Activated CD4-positive, CD25-positive, alpha-beta regulatory T cell treated with anti-CD3 and anti-CD28 coated beads, Interleukin-2, amount 50 U/mL, for 24 hours (primary cell): Measurements from ENCODE around the gene RFTN2.
"Not testable (repeated sequence)": the region's sequence is repeated elsewhere in the genome, so short reads cannot be mapped to it uniquely, and the experiment has no call there.

Experiments used
- ATAC-seq, 2 donors: fragments of 150-1000 bp; cut with Tn5 transposase; one replicate each; pipeline ENCODE4 v1.10.0; 2021; ENCODE audit warnings: mild to moderate bottlenecking in 1 of 2, moderate library complexity in 1 of 2

The RFTN2 gene

GRCh38 chr2:197674591-197674990 is 796 bp downstream of the RFTN2 start:
- ATAC-seq = no peak

DNA sequence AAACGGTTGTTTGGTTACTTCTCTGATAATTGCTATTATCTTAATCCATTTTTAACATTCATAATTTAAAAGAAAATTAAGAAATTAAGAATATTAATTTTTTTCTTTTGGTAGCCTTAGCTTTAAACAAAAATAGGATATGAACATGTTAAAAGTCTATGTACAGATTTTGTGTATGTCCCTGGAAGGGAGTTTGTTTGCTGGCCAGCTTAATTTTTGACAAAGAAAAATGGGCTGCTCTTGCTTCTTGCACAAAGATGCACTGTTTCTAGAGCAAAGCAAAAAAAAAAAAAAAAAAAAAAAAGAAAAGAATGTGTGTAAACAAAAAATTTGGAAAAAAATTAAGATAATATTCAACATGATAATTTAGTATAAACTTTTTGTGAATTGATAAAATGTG is 1.3 kb downstream of the RFTN2 start:
- no peak for ATAC-seq

DNA sequence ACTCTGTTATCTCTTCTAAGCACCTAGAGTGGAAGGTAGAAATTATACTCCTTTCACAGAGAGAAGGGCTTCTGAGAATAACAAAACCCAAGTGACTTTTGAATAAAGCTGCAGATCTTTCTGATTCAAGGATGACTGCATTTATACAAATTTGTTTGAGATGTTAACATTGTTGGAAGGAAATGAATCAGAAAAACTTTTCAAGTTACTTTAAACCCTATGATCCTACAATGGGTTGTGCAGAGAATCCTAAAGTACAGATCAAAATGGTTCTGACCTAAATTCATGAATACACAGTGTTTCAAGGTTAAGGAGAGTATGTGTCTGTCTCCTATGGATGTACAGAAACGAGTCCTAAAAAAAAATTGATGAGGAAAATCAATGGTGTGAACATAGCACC is 1.8 kb downstream of the RFTN2 start:
- ATAC-seq = no peak

- ATAC-seq = no peak
Observed at GRCh38 chr2:197673106-197673505, 2.3 kb downstream of the RFTN2 start.

- no peak for ATAC-seq
Observed at GRCh38 chr2:197672371-197672893, 3.0 kb downstream of the RFTN2 start.

DNA sequence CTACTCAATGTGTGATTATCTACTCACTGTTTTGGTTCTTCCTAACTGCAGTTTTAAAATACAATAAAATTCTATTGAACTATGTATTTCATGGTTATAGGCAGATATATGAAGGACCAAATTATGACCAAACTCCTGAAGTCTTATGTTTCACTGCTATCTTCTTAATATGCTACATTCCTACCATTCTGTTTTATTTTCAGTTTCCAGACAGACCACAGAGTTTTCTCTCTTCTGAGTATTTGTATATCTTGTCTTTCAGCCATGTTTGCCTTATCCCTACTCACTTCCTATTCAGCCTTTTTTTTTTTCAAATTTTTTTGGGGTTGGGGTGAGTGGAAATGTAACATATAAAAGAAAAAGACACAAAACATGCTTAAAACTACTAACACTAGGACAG is 6.3 kb downstream of the RFTN2 start:
- ATAC-seq = no peak

DNA sequence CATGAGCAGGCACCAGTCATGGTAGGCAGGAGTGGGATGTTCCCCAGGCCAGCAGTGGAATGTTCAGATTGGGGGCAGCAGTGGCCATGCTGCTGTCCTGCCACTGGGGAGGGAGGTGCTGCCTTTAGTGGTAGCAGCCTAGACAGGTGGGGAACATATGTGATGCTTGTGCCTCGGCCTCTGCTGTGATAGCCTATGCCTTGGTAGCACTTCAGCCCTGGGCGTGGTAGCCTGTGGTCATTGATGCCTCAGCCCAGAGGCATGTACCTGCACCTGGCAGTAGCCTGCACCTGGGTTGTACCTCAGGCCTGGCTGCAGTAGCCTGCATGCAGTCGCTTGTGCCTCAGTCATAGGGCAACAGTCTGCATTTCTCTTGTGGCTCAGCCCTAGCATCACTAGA is 7.1 kb downstream of the RFTN2 start:
- no peak for ATAC-seq

- no peak for ATAC-seq
Observed at GRCh38 chr2:197666277-197666676, 9.1 kb downstream of the RFTN2 start.

DNA sequence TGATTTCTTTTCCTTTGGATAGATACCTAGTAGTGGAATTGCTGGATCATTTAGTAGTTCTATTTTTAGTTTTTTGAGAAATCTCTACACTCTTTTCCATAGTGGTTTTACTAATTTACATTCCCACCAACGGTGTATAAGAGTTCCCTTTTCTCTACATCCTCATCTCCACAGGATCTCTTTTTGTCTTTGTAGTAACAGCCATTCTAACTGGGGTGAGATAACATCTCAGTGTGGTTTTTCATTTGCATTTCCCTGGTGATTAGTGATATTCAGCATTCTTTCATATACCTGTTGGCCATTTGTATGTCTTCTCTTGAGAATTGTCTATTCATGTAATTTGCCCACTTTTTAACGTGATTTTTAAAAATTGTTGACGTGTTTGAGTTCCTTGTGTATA is 13.8 kb downstream of the RFTN2 start:
- no peak for ATAC-seq

- ATAC-seq = no peak
Observed at GRCh38 chr2:197657562-197657961, 17.8 kb downstream of the RFTN2 start.

GRCh38 chr2:197647961-197648690 is 27.3 kb downstream of the RFTN2 start:
- ATAC-seq = no peak

GRCh38 chr2:197641666-197642065 is 33.7 kb downstream of the RFTN2 start:
- no peak for ATAC-seq

DNA sequence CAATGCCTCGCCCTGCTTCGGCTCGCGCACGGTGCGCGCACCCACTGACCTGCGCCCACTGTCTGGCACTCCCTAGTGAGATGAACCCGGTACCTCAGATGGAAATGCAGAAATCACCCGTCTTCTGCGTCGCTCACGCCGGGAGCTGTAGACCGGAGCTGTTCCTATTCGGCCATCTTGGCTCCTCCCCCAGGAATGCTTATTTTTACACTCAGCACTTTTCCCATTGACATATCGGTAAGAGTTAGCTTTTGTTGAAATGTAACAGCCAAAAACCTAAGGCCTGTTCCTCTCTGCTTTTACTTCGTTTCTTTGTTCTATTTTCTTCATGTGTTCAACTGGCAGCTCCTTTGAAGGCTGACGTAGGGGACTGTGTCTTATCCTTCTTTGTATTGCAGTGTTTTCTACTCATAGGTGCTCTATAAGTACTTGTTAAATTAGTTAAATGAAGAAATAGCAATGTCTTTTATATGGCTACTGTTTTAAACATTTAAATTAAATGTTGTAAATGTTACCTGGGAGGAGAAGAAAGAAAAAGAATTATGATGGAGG is 34.7 kb downstream of the RFTN2 start:
- ATAC-seq = not testable (repeated sequence)

GRCh38 chr2:197633109-197633657 is 42.2 kb downstream of the RFTN2 start:
- no peak for ATAC-seq

GRCh38 chr2:197628043-197628500 is 47.3 kb downstream of the RFTN2 start:
- no peak for ATAC-seq

GRCh38 chr2:197626965-197627625 is 48.3 kb downstream of the RFTN2 start:
- no peak for ATAC-seq

DNA sequence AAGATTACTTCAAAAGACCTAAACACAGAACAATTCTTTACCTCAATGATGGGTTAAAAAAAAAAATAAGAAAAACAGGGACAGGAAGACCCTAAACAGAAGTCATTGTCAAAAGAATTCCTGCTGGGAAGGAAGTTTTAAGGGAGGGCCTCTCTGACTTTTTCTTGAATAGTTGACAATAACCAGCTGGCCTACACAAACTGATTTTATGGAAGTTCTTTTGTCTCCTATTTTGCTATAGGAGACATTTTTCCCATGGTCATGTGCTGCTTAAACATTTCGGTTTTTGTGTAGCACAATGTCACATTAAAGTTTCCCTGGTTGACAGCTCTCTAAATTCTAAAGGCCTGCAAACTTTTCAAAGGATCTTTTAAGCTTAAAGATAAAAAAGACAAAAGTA is 55.3 kb downstream of the RFTN2 start:
- no peak for ATAC-seq

- no peak for ATAC-seq
Observed at GRCh38 chr2:197615016-197615652, 60.3 kb downstream of the RFTN2 start.

- ATAC-seq = no peak
Observed at GRCh38 chr2:197614532-197614931, 60.9 kb downstream of the RFTN2 start.

- ATAC-seq = no peak
Observed at GRCh38 chr2:197613509-197613987, 61.8 kb downstream of the RFTN2 start.

DNA sequence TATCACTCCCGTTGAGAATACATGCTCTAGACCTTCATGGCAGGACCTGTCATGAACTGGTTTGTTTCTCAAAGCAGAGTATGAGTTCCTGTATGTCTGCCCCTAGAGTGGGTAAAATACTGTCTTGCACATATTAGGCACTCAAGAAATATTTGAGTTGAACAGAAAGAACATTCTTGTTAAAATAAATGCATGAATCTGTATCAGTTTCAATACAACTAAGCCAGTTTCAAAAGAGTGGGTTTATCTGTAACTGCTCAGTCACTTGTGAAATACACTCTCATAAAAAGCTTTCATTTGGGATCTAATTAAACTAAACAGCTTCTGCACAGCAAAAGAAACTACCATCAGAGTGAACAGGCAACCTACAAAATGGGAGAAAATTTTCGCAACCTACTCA is 69.2 kb downstream of the RFTN2 start:
- peak; percentile 72 to 76 for ATAC-seq

GRCh38 chr2:197604117-197604860 is 71.1 kb downstream of the RFTN2 start:
- ATAC-seq = peak in 1 of 2 donors; percentile 18
